ENCODE measurements around the gene TGFB1I1.

DNA sequence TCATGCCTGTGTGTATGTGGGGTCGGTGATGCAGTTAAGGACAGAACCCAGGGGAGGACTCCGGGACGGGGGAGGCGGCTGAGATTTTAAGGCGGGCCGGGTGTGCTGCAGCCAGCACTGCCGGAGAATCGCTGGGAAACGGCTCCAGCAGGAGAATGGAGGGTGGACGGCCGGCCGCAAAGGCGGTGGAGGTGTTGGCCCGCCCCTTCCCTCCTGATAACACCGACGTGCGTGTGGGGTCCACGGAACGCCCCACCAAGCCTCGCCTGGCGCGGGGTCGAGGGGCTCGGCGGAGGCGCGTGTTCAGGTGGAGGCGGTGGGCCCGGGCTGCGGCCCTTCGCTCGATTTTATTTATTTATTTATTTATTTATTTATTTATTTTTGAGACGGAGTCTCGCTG is 30.0 kb upstream of the TGFB1I1 start:
- TF ChIP-seq, protein P1, sequence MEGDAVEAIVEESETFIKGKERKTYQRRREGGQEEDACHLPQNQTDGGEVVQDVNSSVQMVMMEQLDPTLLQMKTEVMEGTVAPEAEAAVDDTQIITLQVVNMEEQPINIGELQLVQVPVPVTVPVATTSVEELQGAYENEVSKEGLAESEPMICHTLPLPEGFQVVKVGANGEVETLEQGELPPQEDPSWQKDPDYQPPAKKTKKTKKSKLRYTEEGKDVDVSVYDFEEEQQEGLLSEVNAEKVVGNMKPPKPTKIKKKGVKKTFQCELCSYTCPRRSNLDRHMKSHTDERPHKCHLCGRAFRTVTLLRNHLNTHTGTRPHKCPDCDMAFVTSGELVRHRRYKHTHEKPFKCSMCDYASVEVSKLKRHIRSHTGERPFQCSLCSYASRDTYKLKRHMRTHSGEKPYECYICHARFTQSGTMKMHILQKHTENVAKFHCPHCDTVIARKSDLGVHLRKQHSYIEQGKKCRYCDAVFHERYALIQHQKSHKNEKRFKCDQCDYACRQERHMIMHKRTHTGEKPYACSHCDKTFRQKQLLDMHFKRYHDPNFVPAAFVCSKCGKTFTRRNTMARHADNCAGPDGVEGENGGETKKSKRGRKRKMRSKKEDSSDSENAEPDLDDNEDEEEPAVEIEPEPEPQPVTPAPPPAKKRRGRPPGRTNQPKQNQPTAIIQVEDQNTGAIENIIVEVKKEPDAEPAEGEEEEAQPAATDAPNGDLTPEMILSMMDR (IDR thresholded peaks at IDR 0.05; ENCODE audit: insufficient read depth, low read length, poor library complexity, severe bottlenecking) = no peak
- no peak for TF ChIP-seq EZH2phosphoT487 (conservative IDR thresholded peaks at IDR 0.05; ENCODE audit: low read length)

Data from SU-DHL-6 (cell line).